ENCODE measurements around the gene LZIC.
"Not testable (repeated sequence)": the region's sequence is repeated elsewhere in the genome, so short reads cannot be mapped to it uniquely, and the experiment has no call there.

Gene LZIC

DNA sequence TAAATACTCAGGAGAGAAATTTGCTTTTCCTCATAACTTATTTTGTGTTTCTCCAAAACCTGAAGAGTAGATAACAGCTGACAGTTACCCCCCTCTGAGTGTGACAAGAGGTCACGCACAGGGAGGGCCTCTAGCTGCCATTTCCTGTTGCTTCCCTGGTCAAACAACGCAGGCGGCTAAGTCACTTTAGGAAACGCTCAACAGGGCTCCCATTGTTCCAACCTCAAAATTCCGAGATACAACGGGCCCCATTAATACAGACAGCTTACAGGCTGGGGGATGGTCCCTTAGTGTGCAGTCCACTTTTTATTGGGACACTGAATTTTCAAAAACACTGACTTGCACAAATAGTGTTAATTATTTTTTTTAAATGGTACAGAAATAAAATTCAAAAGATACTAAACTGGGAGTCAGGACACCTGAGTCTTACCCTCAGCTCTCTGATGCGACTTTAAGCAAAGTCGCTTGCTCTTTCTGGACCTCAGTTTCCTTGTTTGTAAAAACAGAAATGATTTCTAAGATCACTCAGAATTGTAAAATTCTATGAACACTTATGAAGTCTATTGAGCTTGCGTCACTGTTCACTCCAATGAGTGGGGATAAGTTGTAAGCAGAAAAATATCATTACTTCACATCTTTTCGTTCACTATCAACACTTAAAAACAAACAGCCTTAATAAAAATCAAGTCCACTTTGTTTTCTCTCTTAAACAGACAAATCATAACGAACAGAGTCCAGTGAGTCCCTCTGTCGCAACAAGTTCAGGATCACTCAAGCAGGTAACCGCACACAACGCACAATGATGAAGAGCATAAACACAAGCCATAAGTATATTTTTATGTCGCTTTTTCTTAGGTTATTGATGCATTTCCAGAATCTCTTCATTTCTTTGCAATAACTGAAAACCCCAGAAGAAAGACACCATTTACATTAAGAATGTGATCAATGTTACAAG is 13.5 kb downstream of the LZIC start:
- ChIA-PET POLR2A (no interaction called here), CTCF (interaction anchor here (1.0 to 2.4 kb wide), 4 partner anchors 12 to 55 kb away, joined by 3 to 8 read pairs (median 4); no protein-coding TSS in a partner anchor)
- no peak for TF ChIP-seq CTCF (IDR thresholded peaks at IDR 0.05; ENCODE audit: insufficient read depth, low read length, missing control alignments)
- H3K4me3 ChIP-seq (ENCODE audit: low read depth, low read length), result no peak overlapping the region
- no peak for DNase-seq (ENCODE audit: low read depth, low spot score)

DNA sequence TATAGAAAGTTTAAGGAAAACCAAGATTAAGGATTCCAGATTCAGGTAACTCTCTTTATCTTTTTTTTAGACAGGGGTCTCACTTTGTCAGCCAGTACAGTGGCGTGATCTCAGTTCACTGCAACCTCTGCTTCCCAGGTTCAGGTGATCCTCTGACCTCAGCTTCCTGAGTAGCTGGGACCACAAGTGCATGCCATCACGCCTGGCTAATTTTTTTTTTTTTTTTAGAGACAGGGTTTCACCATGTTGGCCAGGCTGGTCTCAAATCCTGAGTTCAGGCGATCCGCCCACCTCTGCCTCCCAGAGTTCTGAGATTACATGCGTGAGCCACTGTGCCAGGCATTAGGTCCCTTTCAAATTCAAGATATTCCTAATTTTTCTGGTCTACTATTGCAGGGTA is 15.9 kb downstream of the LZIC start:
- CTCF ChIA-PET, result no interaction called here
- DNase-seq (ENCODE audit: low read depth, low spot score), result no peak
- no peak for TF ChIP-seq CTCF (IDR thresholded peaks at IDR 0.05; ENCODE audit: insufficient read depth, low read length, missing control alignments)
- no peak overlapping the region for H3K4me3 ChIP-seq (ENCODE audit: low read depth, low read length)
- POLR2A ChIA-PET, result no interaction called here

DNA sequence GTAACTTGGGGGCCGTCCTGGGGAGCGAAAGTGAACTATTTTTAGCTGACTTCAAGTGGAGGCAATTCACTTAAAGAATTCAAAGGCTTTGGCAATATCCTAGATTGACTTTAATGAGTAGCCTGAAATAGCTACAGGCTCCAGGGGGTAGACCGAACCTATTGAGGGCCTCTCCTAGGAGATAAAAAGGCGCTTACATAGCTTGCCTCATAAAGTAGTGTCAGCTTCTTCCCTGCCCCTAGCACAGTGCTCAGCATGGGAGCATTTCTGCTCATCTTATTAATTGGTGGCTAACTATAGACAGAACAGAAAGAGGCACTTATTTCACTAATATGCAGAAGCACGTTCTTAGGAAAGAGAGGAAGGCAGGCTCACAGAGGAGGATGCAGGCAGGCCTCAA is 20.8 kb downstream of the LZIC start:
- no peak for TF ChIP-seq CTCF (IDR thresholded peaks at IDR 0.05; ENCODE audit: insufficient read depth, low read length, missing control alignments)
- DNase-seq (ENCODE audit: low read depth, low spot score), result no peak
- H3K4me3 ChIP-seq (ENCODE audit: low read depth, low read length), result no peak overlapping the region
- ChIA-PET CTCF (interaction anchor here (0.7 to 1.4 kb wide), 6 partner anchors 8 to 48 kb away, joined by 3 to 5 read pairs (median 4); no protein-coding TSS in a partner anchor), POLR2A (interaction anchor here (0.7 kb wide), 1 partner anchor 21 kb away, joined by 4 read pairs; the partner anchor contains the start of genes LZIC and NMNAT1)

DNA sequence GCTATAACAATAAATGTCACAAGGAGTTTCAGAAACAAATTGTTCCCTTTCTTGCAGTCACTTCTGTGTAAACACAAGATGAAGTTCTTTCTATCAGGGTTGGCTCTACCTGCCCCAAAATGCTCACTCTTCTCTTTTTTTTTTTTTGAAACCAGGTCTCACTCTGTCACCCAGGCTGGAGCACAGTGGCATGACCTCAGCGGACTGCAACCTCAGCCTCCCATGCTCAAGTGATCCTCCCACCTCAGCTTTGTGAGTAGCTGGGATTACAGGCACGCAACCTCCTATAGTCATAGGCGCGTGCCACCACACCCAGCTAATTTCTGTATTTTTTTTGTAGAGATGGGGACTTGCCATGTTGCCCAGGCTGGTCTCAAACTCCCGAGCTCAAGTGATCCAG is 22.6 kb downstream of the LZIC start:
- no peak for TF ChIP-seq CTCF (IDR thresholded peaks at IDR 0.05; ENCODE audit: insufficient read depth, low read length, missing control alignments)
- DNase-seq (ENCODE audit: low read depth, low spot score), result no peak
- ChIA-PET POLR2A (no interaction called here), CTCF (interaction anchor here (0.9 to 1.6 kb wide), 2 partner anchors 21 to 253 kb away, joined by 3 to 4 read pairs; no protein-coding TSS in a partner anchor)
- no peak overlapping the region for H3K4me3 ChIP-seq (ENCODE audit: low read depth, low read length)

DNA sequence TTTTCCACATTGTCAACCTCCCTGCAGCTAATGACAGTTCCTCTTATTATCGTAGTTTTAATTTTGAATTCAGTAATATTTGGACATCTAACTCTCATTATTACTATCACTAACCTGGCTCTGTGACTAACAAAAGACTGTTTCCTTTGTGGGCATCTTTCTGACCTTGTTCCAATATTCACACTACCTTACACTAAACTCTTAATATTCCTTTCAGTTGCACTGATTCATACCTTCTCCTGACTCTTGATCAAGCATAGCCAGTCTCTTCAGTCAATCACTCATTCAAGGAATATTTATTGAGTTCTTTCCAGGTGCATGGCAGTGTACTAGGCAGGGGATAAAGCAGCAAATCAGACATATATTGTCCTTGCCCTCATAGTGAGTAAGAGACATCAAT is 25.3 kb downstream of the LZIC start:
- H3K4me3 ChIP-seq (ENCODE audit: low read depth, low read length), result no peak overlapping the region
- CTCF ChIA-PET, result interaction anchor here (0.6 kb wide), 1 partner anchor 20 kb away, joined by 3 read pairs; no protein-coding TSS in a partner anchor
- POLR2A ChIA-PET, result no interaction called here
- no peak for DNase-seq (ENCODE audit: low read depth, low spot score)
- no peak for TF ChIP-seq CTCF (IDR thresholded peaks at IDR 0.05; ENCODE audit: insufficient read depth, low read length, missing control alignments)

DNA sequence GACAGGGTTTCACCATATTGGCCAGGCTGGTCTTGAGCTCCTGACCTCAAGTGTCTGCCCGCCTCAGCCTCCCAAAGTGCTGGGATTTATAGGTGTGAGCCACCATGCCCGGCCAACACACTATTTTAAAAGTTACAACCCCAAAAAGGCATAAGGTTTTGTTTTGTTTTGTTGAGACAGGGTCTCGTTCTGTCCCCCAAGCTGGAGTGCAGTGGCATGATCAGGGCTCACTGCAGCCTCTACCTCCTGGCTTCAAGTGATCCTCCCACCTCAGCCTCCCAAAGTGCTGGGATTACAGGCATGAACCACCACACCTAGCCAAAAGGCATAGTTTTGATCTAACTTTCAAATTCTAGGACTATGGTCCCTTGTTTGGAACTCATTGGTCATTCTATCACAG is 25.7 kb downstream of the LZIC start:
- CTCF ChIA-PET, result interaction anchor here (0.7 to 5.9 kb wide), 4 partner anchors 11 to 291 kb away, joined by 3 to 63 read pairs (median 4); no protein-coding TSS in a partner anchor
- DNase-seq (ENCODE audit: low read depth, low spot score); POLR2A ChIA-PET; H3K4me3 ChIP-seq (ENCODE audit: low read depth, low read length): not testable (repeated sequence)
